ENCODE results near the gene KRTAP22-2. TPM values are rescaled to one million over a fixed set of nuclear protein-coding genes. Genes with fewer than 3 reads are reported as not detected.

The KRTAP22-2 gene
- total RNA-seq (2012; rRNA removed) (not detected in 2 replicates), polyA plus RNA-seq (2012; rRNA removed) (not detected in 2 replicates), Bru-seq, nascent RNA (not detected), BruChase-seq, experiment 1, labeled RNA remaining after a 6-hour chase (not detected), BruChase-seq, experiment 2, labeled RNA remaining after a 2-hour chase (not detected)
- polyA plus RNA-seq (2012; cell fraction: cytosol; rRNA removed), result not detected in 2 replicates
- polyA plus RNA-seq (2012; cell fraction: nucleus; rRNA removed; ENCODE audit: low replicate concordance), result not detected in 2 replicates
- long read RNA-seq, result 0 reads

DNA sequence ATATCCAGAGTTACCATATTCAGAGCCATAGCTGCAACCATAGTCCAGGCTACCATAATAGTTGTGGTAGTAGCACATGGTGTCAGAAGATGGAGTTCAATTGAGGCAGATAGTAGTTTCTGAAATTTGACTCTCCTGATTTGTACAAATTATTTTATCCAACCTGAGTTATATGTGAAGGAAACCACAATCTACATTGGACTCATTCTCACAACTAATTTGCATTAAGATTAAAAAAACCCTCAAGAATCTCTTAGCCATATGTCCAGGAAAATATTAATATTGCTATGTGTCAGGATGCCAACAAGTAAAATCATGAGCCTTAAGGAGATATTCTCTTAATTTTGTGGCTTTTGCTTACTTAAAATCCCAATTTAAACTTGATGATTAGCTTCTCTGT is at the start of gene KRTAP22-2:
Gene KRTAP22-2, minus strand, starts transcription at position 101 of the 400 bp plus-strand sequence.
- no TSS peak for BruUV-seq (replicated peaks)
- Histone ChIP-seq H3K4me2 (ENCODE audit: low read depth, low read length) (no peak within 1 kb of the TSS), H3K4me1 (ENCODE audit: control insufficient read depth, insufficient read depth, low read length) (no peaks in the 10 kb centered on the region), H3K4me3 (ENCODE audit: insufficient read depth, low read depth, low read length) (no peak within 1 kb of the TSS), H3K14ac (replicated peaks; ENCODE audit: low read depth, low read length) (no peak within 1 kb of the TSS), H2AFZ (replicated peaks; ENCODE audit: low read length, poor library complexity) (no peak within 1 kb of the TSS), H3K9me1 (ENCODE audit: insufficient read depth, low read length) (no peaks in the 10 kb centered on the region), H3K56ac (ENCODE audit: extremely low read depth, insufficient read depth, low read length) (no peak within 1 kb of the TSS), H3K36me3 (ENCODE audit: control insufficient read depth, insufficient read depth, low read length) (no peaks in the 10 kb centered on the region), H4K8ac (ENCODE audit: low read depth in 2 of 2, low read length in 2 of 2) (no peak within 1 kb of the TSS), H3K4ac (ENCODE audit: low read depth, low read length) (no peak within 1 kb of the TSS), H2AK9ac (replicated peaks; ENCODE audit: low read depth, low read length, poor library complexity) (no peak within 1 kb of the TSS), H3K9me3 (ENCODE audit: control insufficient read depth, insufficient read depth, low read length) (peaks cover 7% of the 10 kb centered on the region), H4K20me1 (ENCODE audit: insufficient read depth, low read length) (no peaks in the 10 kb centered on the region), H3K27ac (ENCODE audit: insufficient read depth, low read length) (no peak within 1 kb of the TSS), H2AK5ac (ENCODE audit: low read depth, low read length) (no peak within 1 kb of the TSS), H2BK20ac (ENCODE audit: low read depth, low read length) (no peak within 1 kb of the TSS), H4K91ac (ENCODE audit: insufficient read depth, low read depth, low read length) (no peak within 1 kb of the TSS), H3K27me3 (ENCODE audit: control insufficient read depth, insufficient read depth, low read length) (no peaks in the 10 kb centered on the region), H4K5ac (ENCODE audit: low read depth, low read length) (no peak within 1 kb of the TSS), H2BK5ac (ENCODE audit: low read depth, low read length, poor library complexity, severe bottlenecking) (no peak within 1 kb of the TSS), H3K23ac (ENCODE audit: low read depth, low read length) (no peak within 1 kb of the TSS), H3K79me1 (ENCODE audit: low read depth in 1 of 2, low read length in 2 of 2) (no peaks in the 10 kb centered on the region), H3K18ac (ENCODE audit: low read depth, low read length) (no peak within 1 kb of the TSS), H2BK15ac (ENCODE audit: low read depth, low read length) (no peak within 1 kb of the TSS), H2BK120ac (ENCODE audit: low read depth, low read length) (no peak within 1 kb of the TSS), H3K9ac (ENCODE audit: low read depth, low read length) (no peak within 1 kb of the TSS)
- ChIA-PET POLR2A (ENCODE audit: unreplicated experiment) (no interaction called here), CTCF (no interaction called here)
- dilution Hi-C loops (cut with HindIII; ENCODE audit: low sequenced_read_pairs, unreplicated experiment) (no loop called here), in situ Hi-C loops (cut with MboI; ENCODE audit: low sequenced_read_pairs) (no loop called here), intact Hi-C loops (cut with micrococcal nuclease) (no loop called here)
- TF ChIP-seq MXI1 (IDR thresholded peaks at IDR 0.05; ENCODE audit: borderline replicate concordance, low read depth, low read length), result no peak
- TF ChIP-seq, protein P1, sequence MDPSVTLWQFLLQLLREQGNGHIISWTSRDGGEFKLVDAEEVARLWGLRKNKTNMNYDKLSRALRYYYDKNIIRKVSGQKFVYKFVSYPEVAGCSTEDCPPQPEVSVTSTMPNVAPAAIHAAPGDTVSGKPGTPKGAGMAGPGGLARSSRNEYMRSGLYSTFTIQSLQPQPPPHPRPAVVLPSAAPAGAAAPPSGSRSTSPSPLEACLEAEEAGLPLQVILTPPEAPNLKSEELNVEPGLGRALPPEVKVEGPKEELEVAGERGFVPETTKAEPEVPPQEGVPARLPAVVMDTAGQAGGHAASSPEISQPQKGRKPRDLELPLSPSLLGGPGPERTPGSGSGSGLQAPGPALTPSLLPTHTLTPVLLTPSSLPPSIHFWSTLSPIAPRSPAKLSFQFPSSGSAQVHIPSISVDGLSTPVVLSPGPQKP (IDR thresholded peaks at IDR 0.05; ENCODE audit: borderline replicate concordance, low read depth, low read length), result no peak
- TF ChIP-seq NFE2L2 (IDR thresholded peaks at IDR 0.05; ENCODE audit: low read depth, low read length), result no peak
- TF ChIP-seq BHLHE40 (IDR thresholded peaks at IDR 0.05; ENCODE audit: low read depth, low read length), result no peak
- TF ChIP-seq SMC3 (IDR thresholded peaks at IDR 0.05; ENCODE audit: low read depth, low read length), result no peak
- TF ChIP-seq MAZ (IDR thresholded peaks at IDR 0.05; ENCODE audit: borderline replicate concordance, low read depth, low read length), result no peak
- no peak for TF ChIP-seq RCOR1 (IDR thresholded peaks at IDR 0.05; ENCODE audit: insufficient replicate concordance, low read length)
- TF ChIP-seq FOS (IDR thresholded peaks at IDR 0.05; ENCODE audit: low read depth, low read length), result no peak
- TF ChIP-seq, protein P2, sequence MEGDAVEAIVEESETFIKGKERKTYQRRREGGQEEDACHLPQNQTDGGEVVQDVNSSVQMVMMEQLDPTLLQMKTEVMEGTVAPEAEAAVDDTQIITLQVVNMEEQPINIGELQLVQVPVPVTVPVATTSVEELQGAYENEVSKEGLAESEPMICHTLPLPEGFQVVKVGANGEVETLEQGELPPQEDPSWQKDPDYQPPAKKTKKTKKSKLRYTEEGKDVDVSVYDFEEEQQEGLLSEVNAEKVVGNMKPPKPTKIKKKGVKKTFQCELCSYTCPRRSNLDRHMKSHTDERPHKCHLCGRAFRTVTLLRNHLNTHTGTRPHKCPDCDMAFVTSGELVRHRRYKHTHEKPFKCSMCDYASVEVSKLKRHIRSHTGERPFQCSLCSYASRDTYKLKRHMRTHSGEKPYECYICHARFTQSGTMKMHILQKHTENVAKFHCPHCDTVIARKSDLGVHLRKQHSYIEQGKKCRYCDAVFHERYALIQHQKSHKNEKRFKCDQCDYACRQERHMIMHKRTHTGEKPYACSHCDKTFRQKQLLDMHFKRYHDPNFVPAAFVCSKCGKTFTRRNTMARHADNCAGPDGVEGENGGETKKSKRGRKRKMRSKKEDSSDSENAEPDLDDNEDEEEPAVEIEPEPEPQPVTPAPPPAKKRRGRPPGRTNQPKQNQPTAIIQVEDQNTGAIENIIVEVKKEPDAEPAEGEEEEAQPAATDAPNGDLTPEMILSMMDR (conservative IDR thresholded peaks at IDR 0.05; ENCODE audit: low read depth, low read length), result no peak
- TF ChIP-seq CEBPB (IDR thresholded peaks at IDR 0.05; ENCODE audit: low read depth, low read length), result no peak
- TF ChIP-seq POLR2A (IDR thresholded peaks at IDR 0.05; ENCODE audit: low read depth, low read length), result no peak
- TF ChIP-seq RFX5 (IDR thresholded peaks at IDR 0.05; ENCODE audit: low read depth, low read length), result no peak
- TF ChIP-seq RAD21 (IDR thresholded peaks at IDR 0.05; ENCODE audit: low read length), result no peak
- DNase-seq, result no peak
- no peak for ATAC-seq (ENCODE audit: low read depth)
